GM19239 (cell line): ENCODE data around the gene DOCK4.
"Not testable (repeated sequence)": the region's sequence is repeated elsewhere in the genome, so short reads cannot be mapped to it uniquely, and the experiment has no call there.

ENCODE experiments used
- DNase-seq: peaks from one replicate; pipeline ENCODE4 v3.0.0; 2011; ENCODE audit warnings: low spot score; ENCODE audit not compliant: insufficient read length
- FAIRE-seq: peaks from 2 replicates; lab custom pipeline; 2011; peaks lifted over from hg19 to GRCh38; lab: Jason Lieb, UNC

Gene DOCK4

GRCh38 chr7:112138325-112138852, 67.8 kb downstream of the DOCK4 start:
- FAIRE-seq: no peak
- DNase-seq: no peak

GRCh38 chr7:112137141-112138101, 68.8 kb downstream of the DOCK4 start:
- DNase-seq (no peak), FAIRE-seq (no peak)

- FAIRE-seq: no peak
Observed at GRCh38 chr7:112136271-112137008, 69.8 kb downstream of the DOCK4 start.

GRCh38 chr7:112135815-112136214, 70.4 kb downstream of the DOCK4 start:
- FAIRE-seq (no peak), DNase-seq (no peak)

More at GRCh38 chr7:112136271-112137008, 69.8 kb downstream of the DOCK4 start:
- no peak for DNase-seq

- FAIRE-seq: no peak
- DNase-seq: no peak
Observed at GRCh38 chr7:112134039-112134438, 72.2 kb downstream of the DOCK4 start.

- FAIRE-seq: no peak
- DNase-seq: no peak
Observed at GRCh38 chr7:112133328-112133727, 72.9 kb downstream of the DOCK4 start.

- DNase-seq: no peak
- FAIRE-seq: no peak
Observed at GRCh38 chr7:112132051-112132694, 74.0 kb downstream of the DOCK4 start.

GRCh38 chr7:112130729-112131410, 75.3 kb downstream of the DOCK4 start:
- DNase-seq (no peak), FAIRE-seq (no peak)

GRCh38 chr7:112129655-112130323, 76.4 kb downstream of the DOCK4 start:
- no peak for FAIRE-seq
- no peak for DNase-seq

- not testable (repeated sequence) for DNase-seq, FAIRE-seq
Observed at GRCh38 chr7:112128461-112129425, 77.5 kb downstream of the DOCK4 start.

GRCh38 chr7:112128041-112128440, 78.2 kb downstream of the DOCK4 start:
- DNase-seq, FAIRE-seq: not testable (repeated sequence)

GRCh38 chr7:112125250-112125649, 80.9 kb downstream of the DOCK4 start:
- no peak for FAIRE-seq

GRCh38 chr7:112124061-112124766, 82.0 kb downstream of the DOCK4 start:
- no peak for FAIRE-seq
- DNase-seq: no peak

More at GRCh38 chr7:112125250-112125649, 80.9 kb downstream of the DOCK4 start:
- no peak for DNase-seq

GRCh38 chr7:112122798-112123197, 83.4 kb downstream of the DOCK4 start:
- DNase-seq (no peak), FAIRE-seq (no peak)

- DNase-seq (no peak), FAIRE-seq (no peak)
Observed at GRCh38 chr7:112122144-112122543, 84.1 kb downstream of the DOCK4 start.

- DNase-seq (no peak), FAIRE-seq (no peak)
Observed at GRCh38 chr7:112121318-112121717, 84.9 kb downstream of the DOCK4 start.

GRCh38 chr7:112120696-112121217, 85.4 kb downstream of the DOCK4 start:
- FAIRE-seq (no peak), DNase-seq (no peak)
